K562 (cell line): Measurements from ENCODE around the gene ARAF. TPM values are rescaled to one million over a fixed set of nuclear protein-coding genes. Genes with fewer than 3 reads are reported as not detected.
A peak's percentile ranks its signal among the peaks of the same experiment; 100 is the strongest.

Experiments
- ARID2 ChIP-seq: fragments of 450-650 bp; IDR thresholded peaks from 2 replicates; pipeline ENCODE4 v1.6.1; 2017; ENCODE audit warnings: antibody characterized with exemption, mild to moderate bottlenecking
- E2F1 ChIP-seq: sonication (generic); formaldehyde crosslinking; IDR thresholded peaks from 2 replicates; pipeline ENCODE4 v1.8.1; 2023; ENCODE audit warnings: mild to moderate bottlenecking, missing genetic modification reagents, moderate library complexity
- FIP1L1 ChIP-seq: fragments of 200-400 bp; formaldehyde crosslinking; IDR thresholded peaks from 2 replicates; pipeline ENCODE4 v1.6.1; 2018; ENCODE audit warnings: mild to moderate bottlenecking, low read depth, low read length; ENCODE audit not compliant: poor library complexity, severe bottlenecking
- ILF3 ChIP-seq: fragments of 450-650 bp; IDR thresholded peaks from 2 replicates; pipeline ENCODE4 v1.6.1; 2018; ENCODE audit warnings: antibody characterized with exemption, mild to moderate bottlenecking, moderate library complexity, borderline replicate concordance
- MCM5 ChIP-seq: fragments of 450-650 bp; IDR thresholded peaks from 2 replicates; pipeline ENCODE4 v1.6.1; 2016; ENCODE audit warnings: low read depth
- MCM7 ChIP-seq, 2 experiments: fragments of 450-650 bp; IDR thresholded peaks; 2 replicates each; pipeline ENCODE4 v1.6.1; 2016 to 2018
- MTA3 ChIP-seq: fragments of 450-650 bp; formaldehyde crosslinking; IDR thresholded peaks from 2 replicates; pipeline ENCODE4 v1.6.1; 2017; ENCODE audit warnings: mild to moderate bottlenecking, borderline replicate concordance
- PBX2 ChIP-seq, 2 experiments: IDR thresholded peaks in 1 of 2; conservative IDR thresholded peaks in 1 of 2; 2 replicates each; pipeline ENCODE4 v1.6.1; 2016; ENCODE audit warnings: low read depth in 2 of 2, mild to moderate bottlenecking in 1 of 2, missing compliant biosample characterization in 1 of 2, missing genetic modification characterization in 1 of 2, moderate library complexity in 1 of 2
- PCBP2 ChIP-seq: fragments of 200-400 bp; formaldehyde crosslinking; IDR thresholded peaks from 2 replicates; pipeline ENCODE4 v1.6.1; 2018; ENCODE audit warnings: low read length, low read depth, mild to moderate bottlenecking, moderate library complexity; ENCODE audit not compliant: poor library complexity, severe bottlenecking
- PHF20 ChIP-seq: fragments of 450-650 bp; IDR thresholded peaks from 2 replicates; pipeline ENCODE4 v1.6.1; 2018; ENCODE audit not compliant: partially characterized antibody
- SP2 ChIP-seq: IDR thresholded peaks from 2 replicates; pipeline ENCODE4 v1.6.1; 2011; ENCODE audit warnings: mild to moderate bottlenecking, low read depth, low read length, moderate library complexity; ENCODE audit not compliant: poor library complexity, severe bottlenecking; ENCODE audit errors: extremely low read depth
- SRF ChIP-seq, 2 experiments: fragments of 250-450, 450-650 bp in 1 of 2; sonication (Bioruptor Pico) in 1 of 2; sonication (generic) in 1 of 2; formaldehyde crosslinking; IDR thresholded peaks; 2 replicates each; pipeline versions ENCODE4 v1.5.0 to v1.5.1; 2020 to 2022; ENCODE audit warnings: mild to moderate bottlenecking in 1 of 2, missing genetic modification reagents in 1 of 2
- TFAP4 ChIP-seq: sonication (generic); formaldehyde crosslinking; IDR thresholded peaks from 2 replicates; pipeline ENCODE4 v1.8.0; 2022; ENCODE audit warnings: missing genetic modification reagents, mild to moderate bottlenecking, moderate library complexity, borderline replicate concordance
- TFE3 ChIP-seq: fragments of 450-650 bp; formaldehyde crosslinking; IDR thresholded peaks from 2 replicates; pipeline ENCODE4 v1.4.0; 2020; ENCODE audit warnings: mild to moderate bottlenecking, mixed read lengths
- U2AF2 ChIP-seq: fragments of 200-400 bp; formaldehyde crosslinking; optimal IDR thresholded peaks from 2 replicates; pipeline ENCODE3; 2017; ENCODE audit warnings: low read depth, mild to moderate bottlenecking, low read length
- polyA plus RNA-seq, 8 experiments: library from polyadenylated mRNA; depleted of rRNA in 4 of 8; stranded (reverse) in 5 of 8; unstranded in 3 of 8; fragments of >200 nt; fragmentation: Nextera tagmentation in 2 of 8; fragmentation: Illumina TruSeq in 1 of 8; extraction: Ambion mirVana in 2 of 8; extraction: Trizol in 1 of 8; gene quantifications; 2 replicates each; pipeline versions ENCODE4 v1.2.1 to v1.2.3, GENCODE V29; 2011 to 2014; ENCODE audit warnings: inconsistent platforms in 1 of 8, missing spikeins in 1 of 8
- total RNA-seq, 7 experiments: library from RNA; depleted of rRNA in 6 of 7; stranded (reverse); fragments of >200 nt in 6 of 7; fragmentation: Illumina TruSeq in 2 of 7; extraction: Trizol in 2 of 7; gene quantifications; 2 replicates each; pipeline versions ENCODE4 v1.2.1 to v1.2.3, GENCODE V29; 2011 to 2021; ENCODE audit warnings: low replicate concordance in 1 of 7

ARAF gene
- total and polyA plus RNA-seq, 9 of the 15 experiments (the other 6 are each of a cell fraction or from before 2014, with no cell fraction given): 5.5 to 70.0 (median 29.4) TPM

GRCh38 chrX:47560934-47561658 is at the start of gene ARAF (continued):
- TF ChIP-seq SP2: peak; percentile 76
- TF ChIP-seq TFAP4 (CRISPR knock-in tag): peak; percentile 80
- TF ChIP-seq ILF3: no peak
- TF ChIP-seq MCM5: no peak
- TF ChIP-seq TFE3: no peak
- TF ChIP-seq PBX2 (CRISPR knock-in tag; IDR thresholded peaks at IDR 0.05; ENCODE audit: low read depth): peak; percentile 89
- peak; percentile 99 for TF ChIP-seq PBX2 (tag; conservative IDR thresholded peaks at IDR 0.05; ENCODE audit: low read depth)
- TF ChIP-seq PCBP2: no peak
- no peak for TF ChIP-seq PHF20
- TF ChIP-seq MCM7 (IDR thresholded peaks at IDR 0.05): no peak
- peak; percentile 39; the same call in 1 of the 2 replicates for TF ChIP-seq E2F1
- TF ChIP-seq FIP1L1: peak; percentile 64
- no peak for TF ChIP-seq ARID2
- no peak for TF ChIP-seq U2AF2
- peak; percentile 32; the same call in 1 of the 2 replicates for TF ChIP-seq MTA3
- 0 out of 4 replicates have a peak, but pooled peaks of 1 of the 2 experiments have one; percentile 14 for TF ChIP-seq SRF (CRISPR knock-in tag; IDR thresholded peaks at IDR 0.05)
